GM19452 (cell line): ENCODE data around the gene RAE1.
"Not testable (repeated sequence)": the region's sequence is repeated elsewhere in the genome, so short reads cannot be mapped to it uniquely, and the experiment has no call there.

ENCODE experiments used
- ATAC-seq: cut with Tn5 transposase; IDR thresholded peaks from one replicate; pipeline ENCODE4 v1.9.1; 2021; ENCODE audit not compliant: unreplicated experiment

RAE1 gene

GRCh38 chr20:57411406-57412283 lies 60.6 kb downstream of the RAE1 start:
- no peak for ATAC-seq

GRCh38 chr20:57412347-57413029 lies 61.4 kb downstream of the RAE1 start:
- ATAC-seq, result no peak

GRCh38 chr20:57413986-57414385 lies 62.9 kb downstream of the RAE1 start:
- no peak for ATAC-seq

- no peak for ATAC-seq
These were observed 64.0 kb downstream of the RAE1 start for GRCh38 chr20:57414867-57415592.

- no peak for ATAC-seq
These were observed 64.7 kb downstream of the RAE1 start for GRCh38 chr20:57415771-57416170.

- no peak for ATAC-seq
These were observed 65.4 kb downstream of the RAE1 start for GRCh38 chr20:57416296-57417022.

GRCh38 chr20:57417051-57417689 lies 66.1 kb downstream of the RAE1 start:
- no peak for ATAC-seq

GRCh38 chr20:57417830-57418780 lies 67.0 kb downstream of the RAE1 start:
- ATAC-seq, result no peak

- ATAC-seq, result not testable (repeated sequence)
These were observed 68.4 kb downstream of the RAE1 start for GRCh38 chr20:57419479-57419878.

GRCh38 chr20:57420571-57421252 lies 69.7 kb downstream of the RAE1 start:
- no peak for ATAC-seq

- no peak for ATAC-seq
These were observed 70.5 kb downstream of the RAE1 start for GRCh38 chr20:57421253-57422220.

- no peak for ATAC-seq
These were observed 71.2 kb downstream of the RAE1 start for GRCh38 chr20:57422254-57422653.

GRCh38 chr20:57425150-57426013 lies 74.3 kb downstream of the RAE1 start:
- ATAC-seq, result no peak

- ATAC-seq, result no peak
These were observed 75.2 kb downstream of the RAE1 start for GRCh38 chr20:57426271-57426689.

GRCh38 chr20:57426831-57427230 lies 75.8 kb downstream of the RAE1 start:
- no peak for ATAC-seq

GRCh38 chr20:57428324-57429158 lies 77.5 kb downstream of the RAE1 start:
- no peak for ATAC-seq
